Parathyroid adenoma (tissue), 2 donors: ENCODE data around the gene SCN1B.

Experiments
- H2AFZ ChIP-seq: fragments of 300-600 bp; sonication (generic); one replicate; pipeline ENCODE4 v1.7.0; 2017; ENCODE audit warnings: antibody characterized with exemption, mild to moderate bottlenecking
- H3K27ac ChIP-seq: fragments of 300-600 bp; sonication (generic); one replicate; pipeline ENCODE4 v1.7.0; 2017
- H3K27me3 ChIP-seq: fragments of 300-600 bp; sonication (generic); one replicate; pipeline ENCODE4 v1.7.0; 2017; ENCODE audit warnings: low read length; ENCODE audit not compliant: control insufficient read depth, insufficient read depth
- H3K36me3 ChIP-seq: fragments of 300-600 bp; sonication (generic); one replicate; pipeline ENCODE4 v1.7.0; 2017; ENCODE audit warnings: low read length; ENCODE audit not compliant: control insufficient read depth, insufficient read depth
- H3K4me1 ChIP-seq: fragments of 300-600 bp; sonication (generic); one replicate; pipeline ENCODE4 v1.7.0; 2017; ENCODE audit warnings: control low read depth
- H3K4me2 ChIP-seq: fragments of 300-600 bp; sonication (generic); one replicate; pipeline ENCODE4 v1.7.0; 2017; ENCODE audit warnings: low read length
- H3K4me3 ChIP-seq: fragments of 300-600 bp; sonication (generic); one replicate; pipeline ENCODE4 v1.7.0; 2017; ENCODE audit warnings: low read depth, low read length
- H3K79me2 ChIP-seq: fragments of 300-600 bp; sonication (generic); one replicate; pipeline ENCODE4 v1.7.0; 2017; ENCODE audit warnings: control low read depth
- H3K9ac ChIP-seq: fragments of 300-600 bp; sonication (generic); one replicate; pipeline ENCODE4 v1.7.0; 2017; ENCODE audit warnings: mild to moderate bottlenecking
- H3K9me3 ChIP-seq: fragments of 300-600 bp; sonication (generic); one replicate; pipeline ENCODE4 v1.7.0; 2017; ENCODE audit warnings: low read length; ENCODE audit not compliant: control insufficient read depth
- TF ChIP-seq, protein P1 (sequence below): fragments of 300-600 bp; sonication (generic); IDR thresholded peaks from one replicate; pipeline ENCODE4 v1.7.0; 2017; ENCODE audit warnings: antibody characterized with exemption, mild to moderate bottlenecking
- donor health status: primary hyperparathyroidism.

Gene SCN1B

GRCh38 chr19:35029737-35030256 lies 473 bp upstream of the SCN1B start:
- Histone ChIP-seq H3K36me3 (no peaks in the 10 kb centered on the region), H3K4me3 (peak overlapping the region; percentile 27), H3K9ac (no peak overlapping the region), H3K27me3 (no peaks in the 10 kb centered on the region), H3K27ac (peak overlapping the region; percentile 56), H3K9me3 (no peaks in the 10 kb centered on the region), H3K4me1 (peaks cover 9% of the 10 kb centered on the region), H3K4me2 (peak overlapping the region; percentile 42), H3K79me2 (peaks cover 13% of the 10 kb centered on the region), H2AFZ (peak overlapping the region; percentile 75)
- TF ChIP-seq, protein P1, sequence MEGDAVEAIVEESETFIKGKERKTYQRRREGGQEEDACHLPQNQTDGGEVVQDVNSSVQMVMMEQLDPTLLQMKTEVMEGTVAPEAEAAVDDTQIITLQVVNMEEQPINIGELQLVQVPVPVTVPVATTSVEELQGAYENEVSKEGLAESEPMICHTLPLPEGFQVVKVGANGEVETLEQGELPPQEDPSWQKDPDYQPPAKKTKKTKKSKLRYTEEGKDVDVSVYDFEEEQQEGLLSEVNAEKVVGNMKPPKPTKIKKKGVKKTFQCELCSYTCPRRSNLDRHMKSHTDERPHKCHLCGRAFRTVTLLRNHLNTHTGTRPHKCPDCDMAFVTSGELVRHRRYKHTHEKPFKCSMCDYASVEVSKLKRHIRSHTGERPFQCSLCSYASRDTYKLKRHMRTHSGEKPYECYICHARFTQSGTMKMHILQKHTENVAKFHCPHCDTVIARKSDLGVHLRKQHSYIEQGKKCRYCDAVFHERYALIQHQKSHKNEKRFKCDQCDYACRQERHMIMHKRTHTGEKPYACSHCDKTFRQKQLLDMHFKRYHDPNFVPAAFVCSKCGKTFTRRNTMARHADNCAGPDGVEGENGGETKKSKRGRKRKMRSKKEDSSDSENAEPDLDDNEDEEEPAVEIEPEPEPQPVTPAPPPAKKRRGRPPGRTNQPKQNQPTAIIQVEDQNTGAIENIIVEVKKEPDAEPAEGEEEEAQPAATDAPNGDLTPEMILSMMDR: no peak

DNA sequence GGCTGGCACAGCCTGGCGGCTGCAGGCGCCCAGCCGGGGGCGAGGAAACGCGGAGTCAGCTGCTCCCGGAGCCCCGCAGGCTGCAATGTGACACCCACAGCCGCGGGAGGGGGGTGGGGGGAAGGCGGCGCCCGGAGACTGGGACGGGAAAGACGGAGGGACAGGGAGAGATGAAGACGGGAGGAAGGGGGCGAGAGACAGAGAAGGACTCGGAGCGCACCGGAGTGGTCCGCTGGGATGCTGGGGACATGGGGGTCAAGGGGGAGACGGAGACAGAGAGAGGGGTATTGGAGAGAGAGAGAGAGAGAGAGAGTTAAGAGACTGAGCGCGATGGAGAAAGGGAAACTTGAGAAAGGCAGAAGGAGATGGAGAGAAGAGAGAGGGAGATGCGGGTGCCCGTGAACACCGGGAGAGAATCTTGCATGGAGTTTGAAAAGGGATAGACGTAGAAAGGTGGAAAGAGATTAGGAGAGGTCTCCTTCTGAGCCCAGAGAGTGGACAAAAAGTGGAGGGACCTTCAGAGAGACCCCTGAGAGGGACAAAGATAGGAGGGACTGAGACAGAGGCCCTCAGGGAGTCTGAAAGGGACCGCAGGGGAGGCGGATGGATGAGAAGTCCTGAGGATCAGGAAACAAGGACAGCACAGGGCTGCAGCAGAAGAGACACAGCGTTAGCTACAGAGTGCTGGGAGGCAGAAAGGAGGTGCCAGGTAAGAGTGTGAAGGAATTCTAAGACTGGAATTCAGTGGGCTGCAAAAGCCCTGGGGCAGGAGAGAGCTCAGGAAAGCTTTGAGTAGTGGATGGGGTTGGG lies 1.0 kb downstream of the SCN1B start:
- peak overlapping the region; percentile 77 for H3K27ac ChIP-seq
- H3K79me2 ChIP-seq: peaks cover 13% of the 10 kb centered on the region
- peak overlapping the region; percentile 63 for H3K4me2 ChIP-seq
- no peaks in the 10 kb centered on the region for H3K36me3 ChIP-seq
- H3K9ac ChIP-seq: no peak overlapping the region
- H2AFZ ChIP-seq: peak overlapping the region; percentile 68
- H3K4me1 ChIP-seq: peaks cover 9% of the 10 kb centered on the region
- TF ChIP-seq, protein P1: no peak
- H3K27me3 ChIP-seq: no peaks in the 10 kb centered on the region
- peak overlapping the region; percentile 56 for H3K4me3 ChIP-seq
- no peaks in the 10 kb centered on the region for H3K9me3 ChIP-seq

- TF ChIP-seq, protein P1: no peak
- Histone ChIP-seq H3K4me3 (no peak overlapping the region), H3K4me1 (peaks cover 9% of the 10 kb centered on the region), H3K9me3 (no peaks in the 10 kb centered on the region), H3K9ac (no peak overlapping the region), H3K27me3 (no peaks in the 10 kb centered on the region), H2AFZ (no peak overlapping the region), H3K27ac (no peak overlapping the region), H3K79me2 (peaks cover 13% of the 10 kb centered on the region), H3K36me3 (no peaks in the 10 kb centered on the region), H3K4me2 (no peak overlapping the region)
Observed at GRCh38 chr19:35032356-35032865, 2.1 kb downstream of the SCN1B start.

DNA sequence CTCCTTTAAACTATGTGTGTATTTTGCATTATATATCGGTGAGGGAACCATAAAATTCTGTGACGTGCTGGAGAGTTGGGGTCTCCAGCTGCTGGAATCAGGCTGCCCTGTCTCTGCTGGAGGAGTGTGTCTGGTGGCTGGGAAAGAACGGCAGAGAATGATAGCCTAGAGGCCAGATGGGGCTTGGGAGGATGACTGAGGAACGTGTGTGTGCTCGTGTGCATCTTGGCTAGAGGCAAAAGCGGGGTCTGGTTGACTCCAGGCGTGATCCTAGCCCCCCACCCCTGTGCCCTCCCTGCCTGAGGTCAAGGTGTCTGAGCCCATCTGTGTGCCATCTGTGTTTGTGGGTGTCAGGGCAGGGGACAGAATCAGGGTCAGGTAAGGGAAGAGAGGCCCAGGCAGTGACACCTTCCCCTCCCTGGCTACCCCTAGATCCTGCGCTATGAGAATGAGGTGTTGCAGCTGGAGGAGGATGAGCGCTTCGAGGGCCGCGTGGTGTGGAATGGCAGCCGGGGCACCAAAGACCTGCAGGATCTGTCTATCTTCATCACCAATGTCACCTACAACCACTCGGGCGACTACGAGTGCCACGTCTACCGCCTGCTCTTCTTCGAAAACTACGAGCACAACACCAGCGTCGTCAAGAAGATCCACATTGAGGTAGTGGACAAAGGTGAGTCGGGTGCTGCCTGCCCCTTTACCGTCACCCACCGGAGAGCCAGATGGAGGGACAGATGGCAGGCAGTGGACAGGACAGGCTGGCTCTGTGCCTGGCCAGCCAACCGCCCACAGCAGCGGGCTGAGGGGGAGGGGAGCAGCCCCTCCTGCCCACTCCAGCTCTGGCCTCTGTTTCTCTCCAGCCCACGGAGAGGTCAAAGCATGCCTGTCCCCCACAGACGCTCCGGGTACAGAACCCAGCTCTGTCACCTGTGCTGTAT lies 3.1 kb downstream of the SCN1B start:
- H3K9ac ChIP-seq: no peak overlapping the region
- H2AFZ ChIP-seq: no peak overlapping the region
- H3K79me2 ChIP-seq: peaks cover 13% of the 10 kb centered on the region
- peaks cover 14% of the 10 kb centered on the region for H3K4me1 ChIP-seq
- H3K27ac ChIP-seq: no peak overlapping the region
- no peaks in the 10 kb centered on the region for H3K27me3 ChIP-seq
- H3K4me2 ChIP-seq: no peak overlapping the region
- H3K4me3 ChIP-seq: no peak overlapping the region
- TF ChIP-seq, protein P1: no peak
- H3K36me3 ChIP-seq: no peaks in the 10 kb centered on the region
- H3K9me3 ChIP-seq: no peaks in the 10 kb centered on the region
